Measurements from ENCODE around the gene NCBP1. TPM values are rescaled to one million over a fixed set of nuclear protein-coding genes. Genes with fewer than 3 reads are reported as not detected.
A peak's percentile ranks its signal among the peaks of the same experiment; 100 is the strongest.

The NCBP1 gene
- total RNA-seq, 1 experiment from 2014 or later, result 59.7 TPM

- no peaks in the 10 kb centered on the region for H3K9me3 Mint-ChIP-seq (ENCODE audit: unreplicated experiment)
- H3K4me1 Mint-ChIP-seq (ENCODE audit: low read depth, unreplicated experiment), result peaks cover 8% of the 10 kb centered on the region
- no peaks in the 10 kb centered on the region for H3K36me3 Mint-ChIP-seq (ENCODE audit: insufficient read depth, unreplicated experiment)
- 0 out of 2 replicates have a peak, but pooled peaks cover 3% of the 10 kb centered on the region for H3K4me1 ChIP-seq
- intact Hi-C loops (cut with micrococcal nuclease; ENCODE audit: unreplicated experiment), result loop anchor here (10.0 kb wide), 1 partner anchor 90 kb away; the partner anchor contains the start of gene TMOD1
- H3K27me3 Mint-ChIP-seq (ENCODE audit: insufficient read depth, unreplicated experiment), result no peaks in the 10 kb centered on the region
- H3K4me3 Mint-ChIP-seq (ENCODE audit: unreplicated experiment), result no peak overlapping the region
- ChIA-PET POLR2A (no interaction called here), CTCF (no interaction called here)
- no peak overlapping the region for H3K27ac Mint-ChIP-seq (ENCODE audit: unreplicated experiment)
- DNase-seq, result no peak
- no peaks in the 10 kb centered on the region for H3K9me3 ChIP-seq
- H3K4me3 ChIP-seq (ENCODE audit: low read depth, low read length), result no peak overlapping the region
- no TSS peak for BruUV-seq (replicated peaks)
- no peaks in the 10 kb centered on the region for H3K36me3 ChIP-seq (ENCODE audit: control insufficient read depth, insufficient read depth, low read length)
- no peaks in the 10 kb centered on the region for H3K27me3 ChIP-seq (replicated peaks; ENCODE audit: control insufficient read depth, insufficient read depth, low read length)
- no peak for TF ChIP-seq CTCF (IDR thresholded peaks at IDR 0.05; ENCODE audit: insufficient read depth in 1 of 2, low read depth in 1 of 2, low read length in 1 of 2, severe bottlenecking in 1 of 2, unreplicated experiment in 1 of 2)
Measured at GRCh38 chr9:97594381-97594921, 39.2 kb upstream of the NCBP1 start.

- 0 out of 2 replicates have a peak, but pooled peaks cover 3% of the 10 kb centered on the region for H3K4me1 ChIP-seq
- Mint-ChIP-seq H3K9me3 (ENCODE audit: unreplicated experiment) (no peaks in the 10 kb centered on the region), H3K27me3 (ENCODE audit: insufficient read depth, unreplicated experiment) (no peaks in the 10 kb centered on the region), H3K36me3 (ENCODE audit: insufficient read depth, unreplicated experiment) (peaks cover 6% of the 10 kb centered on the region), H3K4me3 (ENCODE audit: unreplicated experiment) (no peak overlapping the region), H3K4me1 (ENCODE audit: low read depth, unreplicated experiment) (peaks cover 8% of the 10 kb centered on the region), H3K27ac (ENCODE audit: unreplicated experiment) (no peak overlapping the region)
- no TSS peak for BruUV-seq (replicated peaks)
- H3K27me3 ChIP-seq (replicated peaks; ENCODE audit: control insufficient read depth, insufficient read depth, low read length), result no peaks in the 10 kb centered on the region
- ChIA-PET POLR2A (no interaction called here), CTCF (no interaction called here)
- 0 out of 2 replicates have a peak, but pooled peaks cover 1% of the 10 kb centered on the region for H3K36me3 ChIP-seq (ENCODE audit: control insufficient read depth, insufficient read depth, low read length)
- no peak for DNase-seq
- TF ChIP-seq CTCF (IDR thresholded peaks at IDR 0.05; ENCODE audit: insufficient read depth in 1 of 2, low read depth in 1 of 2, low read length in 1 of 2, severe bottlenecking in 1 of 2, unreplicated experiment in 1 of 2), result no peak
- no peak overlapping the region for H3K4me3 ChIP-seq (ENCODE audit: low read depth, low read length)
- intact Hi-C loops (cut with micrococcal nuclease; ENCODE audit: unreplicated experiment), result loop anchor here (5.0 to 10.0 kb wide), 2 partner anchors 92 to 210 kb away; partner anchors contain the start of gene TMOD1
- no peaks in the 10 kb centered on the region for H3K9me3 ChIP-seq
Measured at GRCh38 chr9:97596906-97597305, 36.7 kb upstream of the NCBP1 start.

GRCh38 chr9:97598461-97599288 is 34.9 kb upstream of the NCBP1 start:
- POLR2A ChIA-PET, result interaction anchor here (0.6 kb wide), 1 partner anchor 161 kb away, joined by 3 read pairs; no protein-coding TSS in a partner anchor
- CTCF ChIA-PET, result interaction anchor here (0.6 to 2.0 kb wide), 24 partner anchors 10 to 742 kb away, joined by 3 to 31 read pairs (median 4); partner anchors contain the start of genes NCBP1, TMOD1 and TSTD2
- H3K9me3 Mint-ChIP-seq (ENCODE audit: unreplicated experiment), result no peaks in the 10 kb centered on the region

More at GRCh38 chr9:97598461-97599288, 34.9 kb upstream of the NCBP1 start:
- H3K4me3 ChIP-seq (ENCODE audit: low read depth, low read length), result no peak overlapping the region
- 0 out of 2 replicates have a peak, but pooled peaks cover 3% of the 10 kb centered on the region for H3K4me1 ChIP-seq
- peak; percentile 83 to 93 for TF ChIP-seq CTCF (IDR thresholded peaks at IDR 0.05; ENCODE audit: insufficient read depth in 1 of 2, low read depth in 1 of 2, low read length in 1 of 2, severe bottlenecking in 1 of 2, unreplicated experiment in 1 of 2)
- DNase-seq, result peak; percentile 80 to 82
- no peaks in the 10 kb centered on the region for H3K27me3 Mint-ChIP-seq (ENCODE audit: insufficient read depth, unreplicated experiment)
- BruUV-seq (replicated peaks), result TSS peak; percentile 10
- H3K4me1 Mint-ChIP-seq (ENCODE audit: low read depth, unreplicated experiment), result peaks cover 8% of the 10 kb centered on the region
- peaks cover 13% of the 10 kb centered on the region for H3K36me3 Mint-ChIP-seq (ENCODE audit: insufficient read depth, unreplicated experiment)
- no peak overlapping the region for H3K27ac Mint-ChIP-seq (ENCODE audit: unreplicated experiment)
- no peaks in the 10 kb centered on the region for H3K27me3 ChIP-seq (replicated peaks; ENCODE audit: control insufficient read depth, insufficient read depth, low read length)
- H3K4me3 Mint-ChIP-seq (ENCODE audit: unreplicated experiment), result no peak overlapping the region
- intact Hi-C loops (cut with micrococcal nuclease; ENCODE audit: unreplicated experiment), result loop anchor here (1.0 to 10.0 kb wide), 6 partner anchors 70 to 741 kb away; partner anchors contain the start of gene TMOD1
- 0 out of 2 replicates have a peak, but pooled peaks cover 1% of the 10 kb centered on the region for H3K36me3 ChIP-seq (ENCODE audit: control insufficient read depth, insufficient read depth, low read length)
- no peaks in the 10 kb centered on the region for H3K9me3 ChIP-seq

Data from Caco-2 (cell line).